Measurements from ENCODE around the gene LRRC36.

DNA sequence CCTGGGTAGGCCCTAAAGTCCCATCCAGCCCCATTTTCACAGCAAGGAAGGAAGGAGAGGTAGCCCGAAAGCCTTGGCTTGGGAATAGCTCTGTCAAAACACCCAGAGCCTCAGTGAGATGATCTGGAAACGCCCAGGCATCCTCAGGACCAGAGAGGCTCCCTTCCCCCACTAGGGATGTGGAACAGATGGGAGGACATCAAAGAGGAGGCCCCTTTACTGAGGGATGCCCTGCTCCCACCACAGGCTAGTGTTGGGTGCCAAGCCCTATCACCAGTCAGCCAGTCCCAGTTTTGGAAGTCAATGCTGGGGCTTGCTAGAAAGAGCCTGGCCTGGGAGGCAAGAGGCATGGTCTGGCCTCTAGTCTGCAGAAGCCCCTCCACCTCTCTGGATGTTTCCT is 62.0 kb downstream of the LRRC36 start:
- TF ChIP-seq, protein P1, sequence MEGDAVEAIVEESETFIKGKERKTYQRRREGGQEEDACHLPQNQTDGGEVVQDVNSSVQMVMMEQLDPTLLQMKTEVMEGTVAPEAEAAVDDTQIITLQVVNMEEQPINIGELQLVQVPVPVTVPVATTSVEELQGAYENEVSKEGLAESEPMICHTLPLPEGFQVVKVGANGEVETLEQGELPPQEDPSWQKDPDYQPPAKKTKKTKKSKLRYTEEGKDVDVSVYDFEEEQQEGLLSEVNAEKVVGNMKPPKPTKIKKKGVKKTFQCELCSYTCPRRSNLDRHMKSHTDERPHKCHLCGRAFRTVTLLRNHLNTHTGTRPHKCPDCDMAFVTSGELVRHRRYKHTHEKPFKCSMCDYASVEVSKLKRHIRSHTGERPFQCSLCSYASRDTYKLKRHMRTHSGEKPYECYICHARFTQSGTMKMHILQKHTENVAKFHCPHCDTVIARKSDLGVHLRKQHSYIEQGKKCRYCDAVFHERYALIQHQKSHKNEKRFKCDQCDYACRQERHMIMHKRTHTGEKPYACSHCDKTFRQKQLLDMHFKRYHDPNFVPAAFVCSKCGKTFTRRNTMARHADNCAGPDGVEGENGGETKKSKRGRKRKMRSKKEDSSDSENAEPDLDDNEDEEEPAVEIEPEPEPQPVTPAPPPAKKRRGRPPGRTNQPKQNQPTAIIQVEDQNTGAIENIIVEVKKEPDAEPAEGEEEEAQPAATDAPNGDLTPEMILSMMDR (optimal IDR thresholded peaks at IDR 0.05 in 1 of 3, IDR thresholded peaks at IDR 0.05 in 1 of 3, conservative IDR thresholded peaks at IDR 0.05 in 1 of 3; ENCODE audit: extremely low read depth in 1 of 3, insufficient read depth in 2 of 3, low read length in 3 of 3): no peak
- no peak for TF ChIP-seq EZH2 (IDR thresholded peaks at IDR 0.05; ENCODE audit: low read length)

All from keratinocyte (primary cell).